Measurements from ENCODE around the gene CRABP2.

- no peak for TF ChIP-seq POLR2A (IDR thresholded peaks at IDR 0.05)
- TF ChIP-seq, protein P1, sequence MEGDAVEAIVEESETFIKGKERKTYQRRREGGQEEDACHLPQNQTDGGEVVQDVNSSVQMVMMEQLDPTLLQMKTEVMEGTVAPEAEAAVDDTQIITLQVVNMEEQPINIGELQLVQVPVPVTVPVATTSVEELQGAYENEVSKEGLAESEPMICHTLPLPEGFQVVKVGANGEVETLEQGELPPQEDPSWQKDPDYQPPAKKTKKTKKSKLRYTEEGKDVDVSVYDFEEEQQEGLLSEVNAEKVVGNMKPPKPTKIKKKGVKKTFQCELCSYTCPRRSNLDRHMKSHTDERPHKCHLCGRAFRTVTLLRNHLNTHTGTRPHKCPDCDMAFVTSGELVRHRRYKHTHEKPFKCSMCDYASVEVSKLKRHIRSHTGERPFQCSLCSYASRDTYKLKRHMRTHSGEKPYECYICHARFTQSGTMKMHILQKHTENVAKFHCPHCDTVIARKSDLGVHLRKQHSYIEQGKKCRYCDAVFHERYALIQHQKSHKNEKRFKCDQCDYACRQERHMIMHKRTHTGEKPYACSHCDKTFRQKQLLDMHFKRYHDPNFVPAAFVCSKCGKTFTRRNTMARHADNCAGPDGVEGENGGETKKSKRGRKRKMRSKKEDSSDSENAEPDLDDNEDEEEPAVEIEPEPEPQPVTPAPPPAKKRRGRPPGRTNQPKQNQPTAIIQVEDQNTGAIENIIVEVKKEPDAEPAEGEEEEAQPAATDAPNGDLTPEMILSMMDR (IDR thresholded peaks at IDR 0.05): no peak
These were observed 12.2 kb downstream of the CRABP2 start for GRCh38 chr1:156692925-156693847.
